ENCODE results near the gene SMIM5.

- no peak for TF ChIP-seq CTCF (IDR thresholded peaks at IDR 0.05)
- TF ChIP-seq POLR2A (IDR thresholded peaks at IDR 0.05): no peak
Measured at GRCh38 chr17:75614006-75614405, 19.2 kb upstream of the SMIM5 start.
